HG03558 (cell line): ENCODE data around the gene KIAA1549.
"Not testable (repeated sequence)": the region's sequence is repeated elsewhere in the genome, so short reads cannot be mapped to it uniquely, and the experiment has no call there.

ENCODE experiments used
- ATAC-seq: cut with Tn5 transposase; IDR thresholded peaks from one replicate; pipeline ENCODE4 v1.9.1; 2021; ENCODE audit warnings: moderate number of reproducible peaks; ENCODE audit not compliant: unreplicated experiment; ENCODE audit errors: extremely low read depth

Gene KIAA1549

GRCh38 chr7:138945821-138946220 is 35.4 kb downstream of the KIAA1549 start:
- no peak for ATAC-seq

DNA sequence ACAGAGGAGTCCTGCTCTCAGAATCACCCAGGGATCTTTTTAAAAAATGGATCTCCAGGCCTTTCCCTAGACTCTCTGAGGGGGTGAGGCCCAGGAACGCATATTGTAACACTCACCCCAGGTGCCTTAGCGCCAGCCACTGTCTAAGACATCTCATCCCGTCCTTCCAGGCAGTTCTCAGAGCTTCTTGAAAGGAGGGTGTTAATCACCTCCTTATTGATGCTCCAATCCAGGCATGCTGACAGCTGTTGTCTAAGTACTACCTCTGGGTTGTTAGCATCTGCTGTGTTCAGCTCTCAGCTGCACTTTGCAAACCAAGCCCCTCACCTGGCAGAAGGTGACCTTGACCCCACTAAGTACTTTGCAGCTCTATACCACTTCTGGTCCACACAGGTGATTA is 36.0 kb downstream of the KIAA1549 start:
- no peak for ATAC-seq

GRCh38 chr7:138944592-138944991 is 36.6 kb downstream of the KIAA1549 start:
- ATAC-seq, result no peak

- ATAC-seq, result no peak
These were observed 38.1 kb downstream of the KIAA1549 start for GRCh38 chr7:138943061-138943460.

DNA sequence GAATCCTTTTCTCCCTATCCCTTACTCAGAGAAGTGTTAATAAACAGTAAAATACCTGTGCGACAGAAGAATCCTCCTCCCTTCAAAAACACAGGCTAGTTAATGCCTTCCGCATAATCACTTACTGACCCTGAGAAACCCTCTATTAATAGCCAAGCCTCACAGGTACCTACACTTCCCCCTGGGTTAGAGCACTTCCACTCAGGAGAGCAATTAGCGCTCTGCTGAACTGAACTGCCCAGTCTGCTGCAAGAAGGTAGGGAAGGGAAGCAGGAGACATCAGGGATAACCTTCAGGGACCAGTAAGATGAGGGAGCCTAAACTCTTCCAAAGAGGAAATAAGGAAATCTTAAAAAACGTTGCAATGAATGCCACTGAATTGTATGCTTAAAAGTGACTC is 39.6 kb downstream of the KIAA1549 start:
- no peak for ATAC-seq

GRCh38 chr7:138940602-138941001 is 40.6 kb downstream of the KIAA1549 start:
- not testable (repeated sequence) for ATAC-seq

GRCh38 chr7:138937484-138937883 is 43.7 kb downstream of the KIAA1549 start:
- no peak for ATAC-seq

- no peak for ATAC-seq
These were observed 45.7 kb downstream of the KIAA1549 start for GRCh38 chr7:138935465-138936011.

- ATAC-seq, result no peak
These were observed 46.3 kb downstream of the KIAA1549 start for GRCh38 chr7:138934861-138935260.

DNA sequence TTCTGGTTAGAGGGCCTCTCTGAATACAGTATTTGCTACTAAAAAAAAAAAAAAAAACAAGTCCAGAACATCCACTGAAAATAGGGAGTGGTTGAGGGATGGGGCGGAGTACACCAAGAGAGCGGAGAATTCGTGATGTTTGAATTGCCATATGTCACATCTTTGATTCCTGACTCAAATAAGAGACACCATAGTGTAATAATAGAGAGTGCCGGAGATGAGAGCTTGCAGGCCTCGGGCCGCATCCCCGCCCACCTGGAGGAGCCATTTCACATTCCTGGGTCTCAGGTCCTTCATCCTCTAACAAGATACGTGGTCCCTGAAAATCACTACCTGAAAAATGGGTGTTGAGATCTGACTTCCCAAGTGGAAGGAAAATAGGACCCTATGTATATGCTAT is 46.8 kb downstream of the KIAA1549 start:
- no peak for ATAC-seq

- ATAC-seq, result no peak
These were observed 48.3 kb downstream of the KIAA1549 start for GRCh38 chr7:138932870-138933269.

DNA sequence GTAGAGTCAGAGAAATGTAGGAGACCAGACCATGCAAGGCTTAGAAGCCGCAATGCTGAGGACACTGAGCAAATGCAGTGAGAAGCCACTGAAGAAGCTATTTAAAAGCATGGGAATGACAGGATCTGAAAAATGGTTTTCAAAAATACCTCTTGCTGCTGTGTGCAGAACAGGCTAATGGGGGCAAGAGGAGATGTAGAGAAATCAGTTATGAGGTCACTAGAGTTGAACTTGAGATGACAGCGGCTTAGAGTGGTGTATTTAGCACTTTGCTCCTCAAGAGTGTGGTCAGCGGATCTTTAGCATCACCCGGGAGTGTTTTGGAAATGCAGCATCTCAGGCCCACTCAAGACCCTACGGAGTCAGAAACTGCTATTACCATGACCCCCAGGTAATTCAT is 48.8 kb downstream of the KIAA1549 start:
- no peak for ATAC-seq

DNA sequence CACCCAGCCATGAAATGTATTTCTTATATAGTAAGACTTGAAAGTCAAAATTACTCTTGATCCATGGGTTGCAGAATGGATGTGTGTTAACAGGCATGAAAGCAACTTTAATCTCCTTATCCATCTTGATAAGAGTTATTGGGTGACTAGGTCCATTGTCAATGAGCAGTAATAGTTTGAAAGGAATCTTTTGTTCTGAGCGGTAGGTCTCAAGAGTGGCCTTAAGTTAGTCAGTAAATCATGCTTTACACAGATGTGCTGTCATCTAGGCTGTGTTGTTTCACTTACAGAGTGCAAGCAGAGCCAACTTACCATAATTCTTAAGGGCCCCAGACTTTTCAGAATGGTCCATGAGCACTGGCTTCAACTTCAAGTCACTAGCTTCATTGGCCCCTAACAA is 51.2 kb downstream of the KIAA1549 start:
- no peak for ATAC-seq

- ATAC-seq, result no peak
These were observed 55.0 kb downstream of the KIAA1549 start for GRCh38 chr7:138926241-138926612.

DNA sequence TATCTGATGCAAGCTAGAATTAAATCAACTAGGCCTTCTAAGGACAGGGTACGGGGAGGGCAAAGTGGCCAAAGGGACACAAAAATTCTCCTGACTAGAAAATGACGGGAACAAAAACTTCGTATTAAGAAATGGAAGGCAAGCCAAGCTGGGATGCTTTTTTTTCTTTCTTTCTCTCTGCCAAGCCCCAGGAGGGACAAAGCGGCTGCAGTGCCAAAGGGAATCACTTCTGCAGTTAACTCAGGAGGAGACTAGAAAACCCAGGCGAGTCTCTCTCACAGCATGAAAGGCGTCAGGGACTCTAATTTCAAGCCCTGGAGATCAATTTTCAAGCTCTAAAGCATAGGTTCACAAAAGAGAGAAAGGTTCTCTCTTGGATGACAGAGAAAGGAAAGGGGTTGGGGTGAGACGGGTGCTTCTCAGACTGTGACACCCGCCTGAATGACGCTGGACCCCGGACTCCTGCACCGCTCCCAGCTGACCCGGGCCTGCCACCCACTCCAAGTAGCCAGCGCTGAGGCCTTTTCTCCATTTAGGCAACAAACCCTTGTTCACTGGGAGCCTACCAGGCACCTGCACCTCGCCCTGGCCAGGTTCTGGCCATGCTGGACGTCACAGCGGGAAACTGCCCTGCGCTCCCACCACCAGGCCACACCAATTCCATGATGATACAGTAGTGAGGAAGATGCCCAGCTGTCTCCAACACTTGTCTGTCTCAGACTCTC is 56.5 kb downstream of the KIAA1549 start:
- no peak for ATAC-seq

DNA sequence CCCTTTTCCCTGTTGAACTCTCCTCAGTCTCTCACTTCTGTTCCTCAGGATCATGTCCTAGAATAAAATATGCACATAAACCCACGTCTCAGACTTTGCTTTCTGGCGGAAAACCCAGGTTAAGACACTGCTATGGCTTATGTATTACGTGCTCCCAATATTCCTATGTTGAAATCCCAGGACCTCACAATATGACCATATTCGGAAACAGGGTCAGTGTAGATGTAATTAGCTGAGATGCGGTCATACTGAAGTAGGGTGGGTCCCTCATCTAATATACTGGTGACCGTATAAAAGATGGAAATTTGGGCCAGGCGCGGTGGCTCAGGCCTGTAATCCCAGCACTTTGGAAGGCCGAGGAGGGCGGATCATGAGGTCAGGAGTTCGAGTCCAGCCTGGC is 59.9 kb downstream of the KIAA1549 start:
- no peak for ATAC-seq

DNA sequence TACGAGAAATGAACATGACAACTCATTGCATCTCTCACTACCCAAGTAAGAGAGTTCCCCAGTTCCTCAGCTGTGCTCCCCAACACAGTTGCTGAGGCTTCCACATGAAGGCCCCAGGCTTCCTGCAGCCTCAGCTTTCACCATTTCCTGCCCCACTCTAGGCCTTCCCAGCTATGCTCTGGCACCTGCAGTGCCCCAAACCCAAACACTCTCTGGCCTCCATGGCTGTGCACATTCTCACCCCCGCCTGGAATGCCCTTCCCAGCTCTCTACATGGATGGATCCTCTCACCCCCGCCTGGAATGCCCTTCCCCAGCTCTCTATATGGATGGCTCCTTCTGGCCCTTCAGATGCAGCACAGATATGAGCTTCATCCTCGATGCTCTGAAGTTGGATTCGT is 61.3 kb downstream of the KIAA1549 start:
- no peak for ATAC-seq

- no peak for ATAC-seq
These were observed 62.0 kb downstream of the KIAA1549 start for GRCh38 chr7:138919216-138919615.

DNA sequence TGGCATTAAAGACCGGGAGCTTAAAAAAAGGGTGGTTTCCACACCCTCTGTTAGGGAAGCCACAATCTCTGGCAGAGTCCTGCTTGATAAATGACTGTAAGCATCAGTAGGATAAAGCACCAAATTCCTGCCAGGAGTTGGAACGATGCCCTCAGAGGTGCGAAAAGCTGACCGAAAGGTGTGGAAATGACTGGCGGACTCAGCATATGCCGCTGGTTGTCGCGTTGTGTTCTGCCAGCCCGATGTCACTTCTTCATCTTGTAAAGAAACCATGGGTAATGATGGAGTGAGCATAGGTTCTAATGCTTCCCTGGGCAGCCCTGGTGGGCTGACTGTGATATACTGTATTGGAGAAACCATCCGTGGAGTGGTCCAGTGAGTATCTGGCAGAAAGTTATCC is 62.4 kb downstream of the KIAA1549 start:
- no peak for ATAC-seq

DNA sequence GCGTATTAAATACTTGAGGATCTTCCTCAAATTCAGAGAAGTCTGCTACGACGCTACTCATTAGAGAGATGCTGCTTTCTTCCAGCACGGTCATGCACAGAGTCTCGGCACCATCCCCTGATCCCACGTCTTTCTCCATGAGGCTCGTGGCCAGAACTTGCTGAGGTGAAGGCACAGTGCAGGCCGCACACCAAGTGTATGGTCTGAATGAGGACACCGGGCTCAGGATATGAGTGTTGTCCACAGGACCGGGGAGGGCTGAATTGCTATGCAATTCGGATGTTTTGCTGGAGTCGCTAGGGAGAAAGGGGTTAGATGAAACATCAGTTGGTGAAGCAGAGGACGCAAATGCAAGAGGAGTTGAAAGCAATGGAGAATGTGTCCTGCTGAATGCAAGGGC is 63.0 kb downstream of the KIAA1549 start:
- ATAC-seq, result no peak

DNA sequence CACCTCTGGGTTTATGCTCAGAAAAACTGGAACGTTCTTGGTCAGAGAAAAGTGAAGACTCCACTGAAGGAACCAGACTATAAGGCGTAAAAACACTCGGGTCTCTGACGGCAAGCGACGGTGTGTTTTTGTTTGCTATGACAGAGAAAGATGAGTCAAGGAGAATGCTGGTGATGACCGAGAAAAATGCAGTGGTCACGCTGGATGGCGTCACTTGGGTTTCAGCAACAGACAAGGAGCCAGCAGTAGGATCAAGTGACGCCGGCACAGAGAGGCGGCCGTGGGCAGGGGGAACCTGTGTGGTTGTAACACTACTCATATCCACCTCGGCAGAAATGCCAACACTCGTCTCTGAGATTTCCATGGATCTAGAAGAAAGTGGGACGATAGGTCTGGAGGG is 63.4 kb downstream of the KIAA1549 start:
- ATAC-seq, result no peak

- no peak for ATAC-seq
These were observed 64.5 kb downstream of the KIAA1549 start for GRCh38 chr7:138916731-138917130.
